ENCODE data around the gene ELOB.

GRCh38 chr16:2745961-2746360 is 31.1 kb downstream of the ELOB start:
- TF ChIP-seq POLR2A (IDR thresholded peaks at IDR 0.05; ENCODE audit: low read depth, low read length) (no peak), TAF1 (IDR thresholded peaks at IDR 0.05; ENCODE audit: borderline replicate concordance, low read depth, low read length) (no peak), POLR2AphosphoS5 (IDR thresholded peaks at IDR 0.05; ENCODE audit: low read depth, low read length) (no peak)
